ENCODE results near the gene SPATS2.

DNA sequence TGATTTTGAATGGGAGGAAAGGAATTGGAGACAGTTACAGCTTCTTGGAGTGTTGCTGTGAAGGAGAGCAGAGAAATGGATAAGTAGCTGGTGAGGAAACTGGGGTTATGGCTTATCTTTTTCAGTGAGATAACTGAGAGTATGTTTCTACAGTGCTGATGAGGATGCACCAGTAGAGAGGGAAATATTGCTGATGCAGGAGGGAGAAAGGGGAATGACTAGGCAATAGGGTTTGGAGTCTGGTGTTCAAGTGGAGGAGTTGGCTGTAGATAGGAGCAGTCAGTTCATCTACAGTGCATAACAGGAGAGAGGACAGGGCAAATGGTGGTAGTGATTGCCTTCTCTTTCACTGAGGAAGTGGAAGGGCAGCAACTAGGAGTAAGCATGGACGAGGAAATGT is 33.0 kb downstream of the SPATS2 start:
- TF ChIP-seq POLR2A (IDR thresholded peaks at IDR 0.05) = no peak
- TF ChIP-seq, protein P1, sequence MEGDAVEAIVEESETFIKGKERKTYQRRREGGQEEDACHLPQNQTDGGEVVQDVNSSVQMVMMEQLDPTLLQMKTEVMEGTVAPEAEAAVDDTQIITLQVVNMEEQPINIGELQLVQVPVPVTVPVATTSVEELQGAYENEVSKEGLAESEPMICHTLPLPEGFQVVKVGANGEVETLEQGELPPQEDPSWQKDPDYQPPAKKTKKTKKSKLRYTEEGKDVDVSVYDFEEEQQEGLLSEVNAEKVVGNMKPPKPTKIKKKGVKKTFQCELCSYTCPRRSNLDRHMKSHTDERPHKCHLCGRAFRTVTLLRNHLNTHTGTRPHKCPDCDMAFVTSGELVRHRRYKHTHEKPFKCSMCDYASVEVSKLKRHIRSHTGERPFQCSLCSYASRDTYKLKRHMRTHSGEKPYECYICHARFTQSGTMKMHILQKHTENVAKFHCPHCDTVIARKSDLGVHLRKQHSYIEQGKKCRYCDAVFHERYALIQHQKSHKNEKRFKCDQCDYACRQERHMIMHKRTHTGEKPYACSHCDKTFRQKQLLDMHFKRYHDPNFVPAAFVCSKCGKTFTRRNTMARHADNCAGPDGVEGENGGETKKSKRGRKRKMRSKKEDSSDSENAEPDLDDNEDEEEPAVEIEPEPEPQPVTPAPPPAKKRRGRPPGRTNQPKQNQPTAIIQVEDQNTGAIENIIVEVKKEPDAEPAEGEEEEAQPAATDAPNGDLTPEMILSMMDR (IDR thresholded peaks at IDR 0.05 in 4 of 5, conservative IDR thresholded peaks at IDR 0.05 in 1 of 5) = no peak
